SK-N-SH (cell line): ENCODE results near the gene MYOCD. TPM values are rescaled to one million over a fixed set of nuclear protein-coding genes. Genes with fewer than 3 reads are reported as not detected.

Experiments
- polyA plus RNA-seq, 3 experiments: library from polyadenylated mRNA; depleted of rRNA; stranded (reverse); fragments of >200 nt; gene quantifications; 2 replicates each; pipeline ENCODE4 v1.2.3, GENCODE V29; 2012

The MYOCD gene
- polyA plus RNA-seq, 1 of the 3 experiments (the other 2 are of a cell fraction) = not detected

Other genes starting within 250 kb of the MYOCD start
- 0.11 and 0.28 TPM in 2 replicates for gene ARHGAP44, start 123.6 kb downstream of the MYOCD start, polyA plus RNA-seq (2012; rRNA removed)